MM.1S (cell line): ENCODE measurements around the gene IBTK.

ENCODE experiments used
- CTCF ChIP-seq: fragments of 300-600 bp; sonication (generic); IDR thresholded peaks from 2 replicates; pipeline ENCODE4 v1.5.1; 2016; ENCODE audit warnings: antibody characterized with exemption, low read length, mixed read lengths
- EZH2 ChIP-seq: fragments of 300-600 bp; sonication (generic); optimal IDR thresholded peaks from 2 replicates; pipeline ENCODE3; 2017; ENCODE audit warnings: low read depth, mild to moderate bottlenecking, antibody characterized with exemption, low read length, mixed read lengths

GRCh38 chr6:82182756-82183155 lies 64.8 kb downstream of the IBTK start:
- TF ChIP-seq CTCF (no peak), EZH2 (no peak)
